ENCODE measurements around the gene RAD18. TPM values are rescaled to one million over a fixed set of nuclear protein-coding genes. Genes with fewer than 3 reads are reported as not detected.

RAD18 gene
- total and polyA plus RNA-seq, 9 of the 15 experiments (the other 6 are each of a cell fraction or from before 2014, with no cell fraction given): 19.2 to 49.4 (median 34.4) TPM

DNA sequence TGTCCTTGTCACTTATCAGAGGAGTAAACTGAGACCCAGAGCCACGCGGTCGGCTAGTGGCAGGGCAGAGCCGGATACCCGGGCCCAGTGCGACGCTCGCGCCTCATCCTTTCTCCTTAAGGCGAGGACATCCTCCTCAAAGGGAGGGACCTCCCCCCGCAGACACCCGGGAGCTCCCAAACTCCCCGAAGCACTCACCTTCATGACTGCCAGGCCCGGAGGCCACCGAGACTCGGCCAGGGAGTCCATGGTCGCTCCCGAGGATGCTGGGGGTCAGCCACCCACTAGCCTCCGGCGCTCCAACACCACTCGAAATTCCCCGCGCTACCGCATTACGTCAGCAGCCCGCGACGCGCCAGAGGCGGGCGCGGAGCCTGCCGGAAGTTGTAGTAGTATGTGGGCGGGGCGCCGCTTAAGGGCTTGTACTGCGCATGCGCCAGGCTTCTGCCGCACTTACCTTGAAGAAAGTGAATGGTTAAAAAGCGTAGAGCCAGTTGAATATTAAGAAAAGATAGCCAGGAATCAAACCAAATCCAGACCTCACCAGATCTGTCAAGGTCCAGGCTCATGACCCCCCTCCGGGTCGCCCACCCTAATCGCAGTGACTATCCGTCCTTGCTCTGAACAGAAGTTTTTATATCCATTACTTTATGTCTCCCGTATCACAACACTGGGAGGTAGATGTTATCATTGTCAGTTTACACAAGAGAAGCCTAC is at the start of gene RAD18 (continued):
- TF ChIP-seq, protein P1, sequence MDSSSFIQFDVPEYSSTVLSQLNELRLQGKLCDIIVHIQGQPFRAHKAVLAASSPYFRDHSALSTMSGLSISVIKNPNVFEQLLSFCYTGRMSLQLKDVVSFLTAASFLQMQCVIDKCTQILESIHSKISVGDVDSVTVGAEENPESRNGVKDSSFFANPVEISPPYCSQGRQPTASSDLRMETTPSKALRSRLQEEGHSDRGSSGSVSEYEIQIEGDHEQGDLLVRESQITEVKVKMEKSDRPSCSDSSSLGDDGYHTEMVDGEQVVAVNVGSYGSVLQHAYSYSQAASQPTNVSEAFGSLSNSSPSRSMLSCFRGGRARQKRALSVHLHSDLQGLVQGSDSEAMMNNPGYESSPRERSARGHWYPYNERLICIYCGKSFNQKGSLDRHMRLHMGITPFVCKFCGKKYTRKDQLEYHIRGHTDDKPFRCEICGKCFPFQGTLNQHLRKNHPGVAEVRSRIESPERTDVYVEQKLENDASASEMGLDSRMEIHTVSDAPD (CRISPR knock-in tag; IDR thresholded peaks at IDR 0.05): no peak
- TF ChIP-seq, protein P2, sequence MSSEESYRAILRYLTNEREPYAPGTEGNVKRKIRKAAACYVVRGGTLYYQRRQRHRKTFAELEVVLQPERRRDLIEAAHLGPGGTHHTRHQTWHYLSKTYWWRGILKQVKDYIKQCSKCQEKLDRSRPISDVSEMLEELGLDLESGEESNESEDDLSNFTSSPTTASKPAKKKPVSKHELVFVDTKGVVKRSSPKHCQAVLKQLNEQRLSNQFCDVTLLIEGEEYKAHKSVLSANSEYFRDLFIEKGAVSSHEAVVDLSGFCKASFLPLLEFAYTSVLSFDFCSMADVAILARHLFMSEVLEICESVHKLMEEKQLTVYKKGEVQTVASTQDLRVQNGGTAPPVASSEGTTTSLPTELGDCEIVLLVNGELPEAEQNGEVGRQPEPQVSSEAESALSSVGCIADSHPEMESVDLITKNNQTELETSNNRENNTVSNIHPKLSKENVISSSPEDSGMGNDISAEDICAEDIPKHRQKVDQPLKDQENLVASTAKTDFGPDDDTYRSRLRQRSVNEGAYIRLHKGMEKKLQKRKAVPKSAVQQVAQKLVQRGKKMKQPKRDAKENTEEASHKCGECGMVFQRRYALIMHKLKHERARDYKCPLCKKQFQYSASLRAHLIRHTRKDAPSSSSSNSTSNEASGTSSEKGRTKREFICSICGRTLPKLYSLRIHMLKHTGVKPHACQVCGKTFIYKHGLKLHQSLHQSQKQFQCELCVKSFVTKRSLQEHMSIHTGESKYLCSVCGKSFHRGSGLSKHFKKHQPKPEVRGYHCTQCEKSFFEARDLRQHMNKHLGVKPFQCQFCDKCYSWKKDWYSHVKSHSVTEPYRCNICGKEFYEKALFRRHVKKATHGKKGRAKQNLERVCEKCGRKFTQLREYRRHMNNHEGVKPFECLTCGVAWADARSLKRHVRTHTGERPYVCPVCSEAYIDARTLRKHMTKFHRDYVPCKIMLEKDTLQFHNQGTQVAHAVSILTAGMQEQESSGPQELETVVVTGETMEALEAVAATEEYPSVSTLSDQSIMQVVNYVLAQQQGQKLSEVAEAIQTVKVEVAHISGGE (CRISPR knock-in tag; IDR thresholded peaks at IDR 0.05): no peak
- TF ChIP-seq, protein P3, sequence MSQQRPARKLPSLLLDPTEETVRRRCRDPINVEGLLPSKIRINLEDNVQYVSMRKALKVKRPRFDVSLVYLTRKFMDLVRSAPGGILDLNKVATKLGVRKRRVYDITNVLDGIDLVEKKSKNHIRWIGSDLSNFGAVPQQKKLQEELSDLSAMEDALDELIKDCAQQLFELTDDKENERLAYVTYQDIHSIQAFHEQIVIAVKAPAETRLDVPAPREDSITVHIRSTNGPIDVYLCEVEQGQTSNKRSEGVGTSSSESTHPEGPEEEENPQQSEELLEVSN (IDR thresholded peaks at IDR 0.05; ENCODE audit: borderline replicate concordance in 1 of 2, extremely low read depth in 1 of 2, insufficient read depth in 1 of 2, insufficient read length in 1 of 2, low read depth in 1 of 2, low read length in 1 of 2, poor library complexity in 1 of 2, severe bottlenecking in 1 of 2): peak; percentile 64 to 77
- TF ChIP-seq ZBTB7A (IDR thresholded peaks at IDR 0.05; ENCODE audit: borderline replicate concordance, control insufficient read depth, low read depth, low read length) (no peak), ZNF561 (CRISPR knock-in tag; conservative IDR thresholded peaks at IDR 0.05) (no peak), ZNF408 (CRISPR knock-in tag; IDR thresholded peaks at IDR 0.05; ENCODE audit: low read depth) (no peak), RNF2 (IDR thresholded peaks at IDR 0.05) (0 out of 2 replicates have a peak, but pooled peaks have one; percentile 36), MCM5 (IDR thresholded peaks at IDR 0.05; ENCODE audit: low read depth) (no peak), DMBX1 (CRISPR knock-in tag; IDR thresholded peaks at IDR 0.05; ENCODE audit: borderline replicate concordance) (0 out of 2 replicates have a peak, but pooled peaks have one; percentile 21), CHD1 (IDR thresholded peaks at IDR 0.05; ENCODE audit: low read length) (peak; percentile 28), RAD21 (CRISPR knock-in tag; conservative IDR thresholded peaks at IDR 0.05 in 1 of 2, IDR thresholded peaks at IDR 0.05 in 1 of 2) (no peak; a peak in 1 of 4 replicates), RB1 (IDR thresholded peaks at IDR 0.05; ENCODE audit: low read depth) (no peak; the same call in none of the 2 replicates), NFYB (IDR thresholded peaks at IDR 0.05; ENCODE audit: extremely low read depth, insufficient read length) (no peak)
- TF ChIP-seq, protein P4, sequence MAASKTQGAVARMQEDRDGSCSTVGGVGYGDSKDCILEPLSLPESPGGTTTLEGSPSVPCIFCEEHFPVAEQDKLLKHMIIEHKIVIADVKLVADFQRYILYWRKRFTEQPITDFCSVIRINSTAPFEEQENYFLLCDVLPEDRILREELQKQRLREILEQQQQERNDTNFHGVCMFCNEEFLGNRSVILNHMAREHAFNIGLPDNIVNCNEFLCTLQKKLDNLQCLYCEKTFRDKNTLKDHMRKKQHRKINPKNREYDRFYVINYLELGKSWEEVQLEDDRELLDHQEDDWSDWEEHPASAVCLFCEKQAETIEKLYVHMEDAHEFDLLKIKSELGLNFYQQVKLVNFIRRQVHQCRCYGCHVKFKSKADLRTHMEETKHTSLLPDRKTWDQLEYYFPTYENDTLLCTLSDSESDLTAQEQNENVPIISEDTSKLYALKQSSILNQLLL (CRISPR knock-in tag; IDR thresholded peaks at IDR 0.05; ENCODE audit: borderline replicate concordance): no peak
- TF ChIP-seq, protein P5, sequence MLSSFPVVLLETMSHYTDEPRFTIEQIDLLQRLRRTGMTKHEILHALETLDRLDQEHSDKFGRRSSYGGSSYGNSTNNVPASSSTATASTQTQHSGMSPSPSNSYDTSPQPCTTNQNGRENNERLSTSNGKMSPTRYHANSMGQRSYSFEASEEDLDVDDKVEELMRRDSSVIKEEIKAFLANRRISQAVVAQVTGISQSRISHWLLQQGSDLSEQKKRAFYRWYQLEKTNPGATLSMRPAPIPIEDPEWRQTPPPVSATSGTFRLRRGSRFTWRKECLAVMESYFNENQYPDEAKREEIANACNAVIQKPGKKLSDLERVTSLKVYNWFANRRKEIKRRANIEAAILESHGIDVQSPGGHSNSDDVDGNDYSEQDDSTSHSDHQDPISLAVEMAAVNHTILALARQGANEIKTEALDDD (IDR thresholded peaks at IDR 0.05): no peak
